RWPE1 (cell line): ENCODE results near the gene RFXANK.

ENCODE experiments used
- CTCF ChIA-PET: fragments of 350-600 bp; sonication (Branson Sonifier 250); formaldehyde crosslinking; extraction: SDS; loops from one replicate; lab custom pipeline; 2021; lab: Yijun Ruan, JAX
- POLR2A ChIA-PET: fragments of 400-600 bp; formaldehyde crosslinking; extraction: SDS; loops from one replicate; lab custom pipeline; 2020; ENCODE audit warnings: antibody characterized with exemption; ENCODE audit not compliant: low non-redundant PET; lab: Yijun Ruan, JAX
- DNase-seq: peaks from one replicate; pipeline ENCODE4 v3.0.0; 2012; ENCODE audit warnings: low spot score
- H3K27ac ChIP-seq: fragments of 450-650 bp; 2 replicates; pipeline ENCODE4 v1.5.1; 2017
- CTCF ChIP-seq: fragments of 450-650 bp; conservative IDR thresholded peaks from 2 replicates; pipeline ENCODE4 v1.5.1; 2017; ENCODE audit warnings: low read depth, mild to moderate bottlenecking

RFXANK gene

GRCh38 chr19:19226204-19226603 lies 34.1 kb downstream of the RFXANK start:
- no peak overlapping the region for H3K27ac ChIP-seq
- ChIA-PET CTCF (interaction anchor here (0.6 to 0.9 kb wide), 2 partner anchors 8 to 649 kb away, joined by 4 to 5 read pairs; no protein-coding TSS in a partner anchor), POLR2A (no interaction called here)
- DNase-seq: no peak
- TF ChIP-seq CTCF: no peak

GRCh38 chr19:19226663-19227062 lies 34.6 kb downstream of the RFXANK start:
- no peak for TF ChIP-seq CTCF
- POLR2A ChIA-PET: no interaction called here
- no peak overlapping the region for H3K27ac ChIP-seq
- CTCF ChIA-PET: interaction anchor here (0.5 to 0.9 kb wide), 4 partner anchors 44 to 191 kb away, joined by 3 read pairs; no protein-coding TSS in a partner anchor
- DNase-seq: no peak

GRCh38 chr19:19227217-19227616 lies 35.2 kb downstream of the RFXANK start:
- CTCF ChIA-PET: interaction anchor here (0.5 to 0.9 kb wide), 4 partner anchors 44 to 191 kb away, joined by 3 read pairs; no protein-coding TSS in a partner anchor
- H3K27ac ChIP-seq: no peak overlapping the region
- POLR2A ChIA-PET: no interaction called here
- no peak for DNase-seq
- no peak for TF ChIP-seq CTCF

- no peak for DNase-seq
- no peak overlapping the region for H3K27ac ChIP-seq
- POLR2A ChIA-PET: no interaction called here
- CTCF ChIA-PET: interaction anchor here (0.6 kb wide), 1 partner anchor 31 kb away, joined by 3 read pairs; no protein-coding TSS in a partner anchor
- no peak for TF ChIP-seq CTCF
Measured at GRCh38 chr19:19229701-19230100, 37.6 kb downstream of the RFXANK start.

- no peak overlapping the region for H3K27ac ChIP-seq
- DNase-seq: no peak
- CTCF ChIA-PET: interaction anchor here (0.7 kb wide), 1 partner anchor 9 kb away, joined by 5 read pairs; no protein-coding TSS in a partner anchor
- POLR2A ChIA-PET: no interaction called here
- no peak for TF ChIP-seq CTCF
Measured at GRCh38 chr19:19230999-19231398, 38.9 kb downstream of the RFXANK start.

GRCh38 chr19:19232261-19232721 lies 40.2 kb downstream of the RFXANK start:
- H3K27ac ChIP-seq: no peak overlapping the region
- CTCF ChIA-PET: interaction anchor here (0.6 kb wide), 1 partner anchor 57 kb away, joined by 5 read pairs; no protein-coding TSS in a partner anchor
- POLR2A ChIA-PET: no interaction called here
- no peak for TF ChIP-seq CTCF
- DNase-seq: no peak
